Mucosa of descending colon (tissue), 3 donors: Measurements from ENCODE around the gene MMP25. TPM values are rescaled to one million over a fixed set of nuclear protein-coding genes. Genes with fewer than 3 reads are reported as not detected.

Experiments used
- ATAC-seq: fragments of 200-7000 bp; cut with Tn5 transposase; one replicate; pipeline ENCODE4 v1.9.1; 2020; ENCODE audit warnings: mild to moderate bottlenecking, moderate library complexity
- DNase-seq, 3 donors: peaks; one replicate each; pipeline ENCODE4 v3.0.0-alpha.2; 2020
- H3K36me3 ChIP-seq: fragments of 200-600 bp; one replicate; pipeline ENCODE4 v1.8.0; 2021; ENCODE audit warnings: low read depth, mild to moderate bottlenecking
- H3K4me1 ChIP-seq: fragments of 200-600 bp; one replicate; pipeline ENCODE4 v1.8.0; 2021; ENCODE audit warnings: low read depth, mild to moderate bottlenecking
- H3K4me3 ChIP-seq: fragments of 200-600 bp; one replicate; pipeline ENCODE4 v1.8.0; 2021; ENCODE audit warnings: mild to moderate bottlenecking
- H3K9me3 ChIP-seq: fragments of 200-600 bp; one replicate; pipeline ENCODE4 v1.8.0; 2021; ENCODE audit warnings: mild to moderate bottlenecking
- intact Hi-C, 2 donors: fragments of 100-400 bp; cut with DNase I in 1 of 2; cut with micrococcal nuclease in 1 of 2; formaldehyde crosslinking; loops; one replicate each; pipeline versions ENCODE4 v1.11.0 to v1.11.1; 2022; cut with DNase I, micrococcal nuclease
- total RNA-seq, 3 donors: library from RNA; stranded (reverse); fragmentation: NEBNext Ultra II Directional in 2 of 3; extraction: Animal tissue kit (Norgen Biotek cat#: 25700) in 2 of 3; gene quantifications; one replicate each; pipeline versions ENCODE4 v1.2.1 to v1.2.4, GENCODE V29; 2021 to 2023
- TF ChIP-seq, protein P1 (sequence below): fragments of 200-600 bp; IDR thresholded peaks from one replicate; pipeline ENCODE4 v1.8.0; 2022; ENCODE audit warnings: antibody characterized with exemption, mild to moderate bottlenecking
- donor health status: DM: no; HTN: no; CAD: no; lungs with moderate emphysema.
- donor health status: DM: no; HTN: no; CAD: no.
- donor health status: DM: no; HTN: yes; CAD: no.

Gene MMP25
- total RNA-seq, 3 donors from 2014 or later, result 0.69 to 4.0 (median 2.1) TPM

DNA sequence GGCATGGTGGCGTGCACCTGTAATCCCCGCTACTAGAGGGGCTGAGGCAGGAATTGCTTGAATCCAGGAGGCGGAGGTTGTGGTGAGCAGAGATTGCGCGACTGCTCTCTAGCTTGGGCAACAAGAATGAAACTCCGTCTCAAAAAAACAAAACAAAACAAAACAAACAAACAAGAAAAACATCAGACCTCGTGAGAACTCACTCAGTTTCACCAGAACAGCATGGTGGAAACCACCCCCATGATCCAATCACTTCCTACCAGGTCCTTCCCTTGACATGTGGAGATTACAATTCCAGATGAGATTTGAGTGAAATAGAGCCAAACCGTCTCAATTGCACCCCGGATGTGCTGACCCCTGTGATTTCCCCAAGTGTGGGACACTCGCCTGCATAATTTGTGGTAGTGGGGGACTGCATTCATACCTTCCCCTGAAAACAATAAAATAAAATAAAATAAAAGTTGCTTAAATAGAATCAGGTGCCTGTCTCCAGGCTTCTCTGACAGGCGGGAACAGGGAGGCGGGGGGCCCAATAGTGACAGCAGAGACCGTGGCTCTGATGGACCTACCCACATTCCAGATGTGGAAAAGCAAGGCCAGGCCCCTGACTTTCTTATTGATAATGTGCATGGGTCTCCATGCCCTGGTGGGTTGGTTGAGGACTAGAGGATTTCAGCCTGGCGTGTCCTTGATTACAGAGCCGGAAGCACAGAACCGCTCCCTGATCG lies 39.7 kb downstream of the MMP25 start:
- no peaks in the 10 kb centered on the region for H3K9me3 ChIP-seq
- TF ChIP-seq, protein P1, sequence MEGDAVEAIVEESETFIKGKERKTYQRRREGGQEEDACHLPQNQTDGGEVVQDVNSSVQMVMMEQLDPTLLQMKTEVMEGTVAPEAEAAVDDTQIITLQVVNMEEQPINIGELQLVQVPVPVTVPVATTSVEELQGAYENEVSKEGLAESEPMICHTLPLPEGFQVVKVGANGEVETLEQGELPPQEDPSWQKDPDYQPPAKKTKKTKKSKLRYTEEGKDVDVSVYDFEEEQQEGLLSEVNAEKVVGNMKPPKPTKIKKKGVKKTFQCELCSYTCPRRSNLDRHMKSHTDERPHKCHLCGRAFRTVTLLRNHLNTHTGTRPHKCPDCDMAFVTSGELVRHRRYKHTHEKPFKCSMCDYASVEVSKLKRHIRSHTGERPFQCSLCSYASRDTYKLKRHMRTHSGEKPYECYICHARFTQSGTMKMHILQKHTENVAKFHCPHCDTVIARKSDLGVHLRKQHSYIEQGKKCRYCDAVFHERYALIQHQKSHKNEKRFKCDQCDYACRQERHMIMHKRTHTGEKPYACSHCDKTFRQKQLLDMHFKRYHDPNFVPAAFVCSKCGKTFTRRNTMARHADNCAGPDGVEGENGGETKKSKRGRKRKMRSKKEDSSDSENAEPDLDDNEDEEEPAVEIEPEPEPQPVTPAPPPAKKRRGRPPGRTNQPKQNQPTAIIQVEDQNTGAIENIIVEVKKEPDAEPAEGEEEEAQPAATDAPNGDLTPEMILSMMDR, result no peak
- DNase-seq (peak in 1 of 3 donors; percentile 7), ATAC-seq (no peak)
- no peak overlapping the region for H3K4me3 ChIP-seq
- no peaks in the 10 kb centered on the region for H3K4me1 ChIP-seq
- intact Hi-C loops, result no loop called here
- no peaks in the 10 kb centered on the region for H3K36me3 ChIP-seq

DNA sequence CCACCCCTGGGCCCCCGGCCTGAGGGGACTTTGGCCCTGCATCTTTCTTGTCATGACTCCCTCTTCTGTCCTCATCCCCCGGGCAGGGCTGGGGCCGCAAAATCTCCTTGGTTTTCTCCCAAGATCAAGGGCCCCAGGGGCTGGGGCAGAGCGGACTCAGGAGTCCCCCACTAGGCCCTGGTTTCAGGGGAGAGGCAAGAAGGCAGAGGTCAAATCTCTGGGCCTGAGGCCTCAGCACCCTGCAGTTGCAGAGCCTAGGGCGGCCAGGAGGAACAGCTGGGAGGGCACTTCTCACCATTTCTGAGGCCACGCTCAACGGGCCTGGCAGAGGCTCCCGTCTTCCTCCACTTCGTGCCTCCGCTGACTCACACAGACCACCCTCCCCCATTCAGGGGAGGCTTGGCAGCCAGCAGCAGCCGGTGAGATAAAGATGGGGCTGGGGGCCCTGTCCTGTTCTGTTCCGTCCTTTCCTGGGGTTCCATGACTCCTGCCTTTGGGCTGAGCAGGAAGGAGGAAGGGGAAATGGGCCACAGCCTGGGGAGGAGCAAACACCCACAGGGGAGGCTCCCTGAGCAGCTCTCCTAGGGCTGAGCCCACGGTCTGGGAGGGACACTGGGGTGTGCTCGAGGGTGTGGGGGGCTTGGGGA lies 40.4 kb downstream of the MMP25 start:
- H3K9me3 ChIP-seq, result no peaks in the 10 kb centered on the region
- TF ChIP-seq, protein P1, result no peak
- H3K4me1 ChIP-seq, result no peaks in the 10 kb centered on the region
- intact Hi-C loops, result no loop called here
- ATAC-seq (peak; percentile 69), DNase-seq (peak in 2 of 3 donors; percentile 31 to 47)
- H3K36me3 ChIP-seq, result no peaks in the 10 kb centered on the region
- no peak overlapping the region for H3K4me3 ChIP-seq

DNA sequence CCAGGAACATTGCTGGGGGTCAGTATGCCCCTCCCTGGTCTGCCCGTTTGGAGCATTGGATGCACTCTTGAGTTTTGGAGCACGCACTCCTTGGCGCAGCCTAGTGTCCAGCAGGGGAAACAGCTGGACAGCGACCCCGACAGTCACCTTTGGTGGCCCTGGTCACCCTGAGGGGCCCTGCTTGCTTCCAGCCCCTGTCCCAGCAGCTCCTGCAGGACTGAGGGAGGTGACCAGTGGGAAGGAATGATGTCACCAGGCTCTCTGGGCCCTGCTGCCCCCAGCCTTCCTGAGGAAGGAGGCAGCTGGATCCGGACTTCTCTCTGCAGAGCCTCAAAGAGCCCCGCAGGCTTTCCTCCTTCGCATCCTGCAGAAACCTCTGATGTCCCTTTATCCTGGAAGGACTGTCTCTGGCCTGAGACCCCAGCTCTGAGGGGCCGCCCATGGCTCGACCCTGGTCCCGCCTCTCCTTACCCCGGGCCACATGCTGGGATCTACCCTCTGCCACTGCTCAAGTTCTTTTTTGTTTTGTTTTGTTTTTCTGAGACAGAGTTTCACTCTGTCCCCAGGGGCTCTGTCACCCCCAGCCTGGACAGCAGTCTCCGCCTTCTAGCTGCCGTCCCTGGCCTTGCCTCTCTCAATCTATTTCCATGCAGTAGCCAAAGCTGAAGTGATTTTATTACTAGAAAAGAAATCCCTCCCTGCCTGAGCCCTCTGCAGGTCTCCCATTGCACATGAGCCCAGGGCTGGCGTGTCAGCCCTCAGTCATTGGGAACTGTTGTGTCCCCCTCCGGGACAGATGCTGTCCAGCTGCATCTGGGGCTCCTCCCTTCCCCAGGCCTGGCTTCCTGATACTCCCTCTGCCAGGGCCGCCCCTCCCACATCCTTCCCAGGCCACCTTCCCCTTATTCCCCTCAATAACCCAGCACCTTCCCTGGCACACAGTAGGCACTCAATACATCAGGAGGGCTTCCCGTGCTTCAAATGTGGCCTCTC lies 41.2 kb downstream of the MMP25 start:
- Histone ChIP-seq H3K36me3 (no peaks in the 10 kb centered on the region), H3K4me3 (no peak overlapping the region), H3K4me1 (no peaks in the 10 kb centered on the region), H3K9me3 (no peaks in the 10 kb centered on the region)
- DNase-seq (peak in 2 of 3 donors; percentile 41 to 53), ATAC-seq (peak; percentile 61)
- intact Hi-C loops, result no loop called here
- TF ChIP-seq, protein P1, result no peak

DNA sequence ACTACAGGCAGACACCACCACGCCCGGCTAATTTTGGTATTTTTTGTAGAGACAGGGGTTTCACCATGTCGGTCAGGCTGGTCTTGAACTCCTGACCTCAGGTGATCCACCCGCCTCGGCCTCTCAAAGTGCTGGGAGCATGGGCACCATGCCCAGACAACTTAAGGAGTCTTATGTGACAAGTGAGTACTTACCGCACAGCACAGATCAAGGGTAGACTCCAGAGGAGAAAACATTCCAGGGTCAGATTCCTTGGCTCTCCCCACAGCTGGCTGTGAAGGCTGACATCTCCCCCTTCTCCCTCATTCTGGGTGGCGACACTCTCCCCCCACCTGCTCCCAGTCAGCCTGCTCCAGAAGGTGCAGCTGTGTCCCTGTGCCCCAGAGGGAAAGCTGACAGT lies 42.1 kb downstream of the MMP25 start:
- no peaks in the 10 kb centered on the region for H3K4me1 ChIP-seq
- peak in 2 of 3 donors; percentile 11 to 12 for DNase-seq
- intact Hi-C loops, result no loop called here
- H3K36me3 ChIP-seq, result no peaks in the 10 kb centered on the region
- no peak overlapping the region for H3K4me3 ChIP-seq
- H3K9me3 ChIP-seq, result no peaks in the 10 kb centered on the region
- no peak for ATAC-seq
- TF ChIP-seq, protein P1, result no peak

DNA sequence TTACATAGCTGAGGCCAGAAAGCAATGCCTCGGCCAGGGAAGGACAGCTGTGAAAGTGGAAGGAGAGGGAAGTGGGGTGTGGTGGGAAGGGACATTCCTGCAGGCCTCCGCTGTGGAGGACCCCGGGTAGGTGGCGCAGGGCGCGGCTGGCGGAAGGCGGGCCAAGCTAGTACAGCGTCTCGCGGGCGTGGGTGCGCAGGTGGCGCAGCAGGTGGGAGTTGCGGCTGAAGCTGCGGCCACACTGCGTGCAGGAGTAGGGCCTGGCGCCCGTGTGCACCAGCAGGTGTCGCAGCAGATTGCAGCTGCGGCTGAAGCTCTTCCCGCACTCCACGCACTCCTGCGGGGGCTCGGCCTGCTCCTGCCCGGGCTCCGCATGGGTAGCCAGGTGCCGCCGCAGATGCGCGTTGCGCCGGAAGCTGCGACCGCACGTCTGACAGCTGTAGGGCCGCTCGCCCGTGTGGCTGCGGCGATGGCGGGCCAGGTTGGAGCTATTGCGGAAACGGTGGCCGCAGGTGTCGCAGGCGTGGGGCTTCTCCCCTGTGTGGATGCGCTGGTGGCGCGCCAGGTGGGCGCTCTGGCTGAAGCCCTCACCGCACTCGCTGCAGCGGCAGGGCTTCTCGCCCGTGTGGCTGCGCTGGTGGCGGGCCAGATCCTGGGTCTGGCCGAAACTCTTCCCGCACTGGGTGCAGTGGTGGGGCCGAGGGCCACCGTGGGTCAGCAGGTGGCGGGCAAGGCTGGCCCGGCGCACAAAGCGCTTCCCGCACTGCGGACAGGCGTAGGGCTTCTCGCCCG lies 42.8 kb downstream of the MMP25 start:
- H3K9me3 ChIP-seq, result no peaks in the 10 kb centered on the region
- intact Hi-C loops, result no loop called here
- ATAC-seq, result no peak
- H3K4me1 ChIP-seq, result no peaks in the 10 kb centered on the region
- H3K4me3 ChIP-seq, result no peak overlapping the region
- DNase-seq, result peak in 2 of 3 donors; percentile 14 to 47
- no peaks in the 10 kb centered on the region for H3K36me3 ChIP-seq
- TF ChIP-seq, protein P1, result no peak
